ENCODE data around the gene MSANTD2.
A peak's percentile ranks its signal among the peaks of the same experiment; 100 is the strongest.

Gene MSANTD2

GRCh38 chr11:124737638-124738305 lies 62.4 kb downstream of the MSANTD2 start:
- Histone ChIP-seq H3K27ac (ENCODE audit: low read length) (no peak overlapping the region), H3K9me3 (ENCODE audit: insufficient read depth, low read depth, low read length) (peaks cover 2% of the 10 kb centered on the region; the same call in 1 of the 2 replicates), H3K4me1 (ENCODE audit: insufficient read depth, low read length) (no peaks in the 10 kb centered on the region), H3K36me3 (ENCODE audit: insufficient read depth, low read depth, low read length) (no peaks in the 10 kb centered on the region), H3K9ac (ENCODE audit: low read depth, low read length) (no peak overlapping the region), H3K4me3 (ENCODE audit: low read length) (no peak overlapping the region), H3K27me3 (ENCODE audit: insufficient read depth, low read length) (peaks cover 82% of the 10 kb centered on the region)

GRCh38 chr11:124736736-124737135 lies 63.5 kb downstream of the MSANTD2 start:
- Histone ChIP-seq H3K27me3 (ENCODE audit: insufficient read depth, low read length) (peaks cover 71% of the 10 kb centered on the region), H3K4me3 (ENCODE audit: low read length) (no peak overlapping the region), H3K27ac (ENCODE audit: low read length) (no peak overlapping the region), H3K36me3 (ENCODE audit: insufficient read depth, low read depth, low read length) (no peaks in the 10 kb centered on the region), H3K9me3 (ENCODE audit: insufficient read depth, low read depth, low read length) (no peaks in the 10 kb centered on the region), H3K4me1 (ENCODE audit: insufficient read depth, low read length) (no peaks in the 10 kb centered on the region), H3K9ac (ENCODE audit: low read depth, low read length) (no peak overlapping the region)

GRCh38 chr11:124732230-124732629 lies 68.0 kb downstream of the MSANTD2 start:
- no peak overlapping the region for H3K27ac ChIP-seq (ENCODE audit: low read length)
- no peak overlapping the region for H3K4me3 ChIP-seq (ENCODE audit: low read length)
- no peak overlapping the region for H3K9ac ChIP-seq (ENCODE audit: low read depth, low read length)
- H3K27me3 ChIP-seq (ENCODE audit: insufficient read depth, low read length) = peaks cover 28% of the 10 kb centered on the region
- no peaks in the 10 kb centered on the region for H3K36me3 ChIP-seq (ENCODE audit: insufficient read depth, low read depth, low read length)
- H3K4me1 ChIP-seq (ENCODE audit: insufficient read depth, low read length) = no peaks in the 10 kb centered on the region
- no peaks in the 10 kb centered on the region for H3K9me3 ChIP-seq (ENCODE audit: insufficient read depth, low read depth, low read length)

GRCh38 chr11:124729571-124729970 lies 70.6 kb downstream of the MSANTD2 start:
- no peak overlapping the region for H3K9ac ChIP-seq (ENCODE audit: low read depth, low read length)
- peaks cover 24% of the 10 kb centered on the region for H3K27me3 ChIP-seq (ENCODE audit: insufficient read depth, low read length)
- peaks cover 14% of the 10 kb centered on the region; the same call in 1 of the 2 replicates for H3K4me1 ChIP-seq (ENCODE audit: insufficient read depth, low read length)
- no peak overlapping the region for H3K27ac ChIP-seq (ENCODE audit: low read length)
- H3K4me3 ChIP-seq (ENCODE audit: low read length) = no peak overlapping the region
- H3K36me3 ChIP-seq (ENCODE audit: insufficient read depth, low read depth, low read length) = no peaks in the 10 kb centered on the region
- H3K9me3 ChIP-seq (ENCODE audit: insufficient read depth, low read depth, low read length) = no peaks in the 10 kb centered on the region

DNA sequence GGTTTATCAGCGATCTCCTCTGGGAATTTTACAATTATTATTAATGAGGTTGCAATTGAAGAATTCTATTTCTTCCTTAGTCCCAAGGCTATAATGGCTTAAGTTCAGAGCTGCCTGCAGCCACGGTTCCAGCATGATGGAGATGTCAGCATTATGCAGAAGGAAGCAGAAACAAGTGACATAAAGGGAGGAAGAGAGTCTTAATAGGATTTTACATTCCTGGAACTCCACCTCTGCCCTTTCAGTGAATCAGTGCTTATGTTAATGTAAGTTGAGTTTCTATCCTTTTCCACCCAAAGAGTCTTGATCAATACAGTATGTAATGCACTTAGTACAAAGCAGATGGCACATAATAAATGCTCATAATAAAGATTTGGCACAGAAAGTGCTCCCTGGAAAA lies 72.1 kb downstream of the MSANTD2 start:
- Histone ChIP-seq H3K9ac (ENCODE audit: low read depth, low read length) (no peak overlapping the region), H3K4me3 (ENCODE audit: low read length) (no peak overlapping the region), H3K27ac (ENCODE audit: low read length) (no peak overlapping the region), H3K4me1 (ENCODE audit: insufficient read depth, low read length) (peaks cover 14% of the 10 kb centered on the region; the same call in 1 of the 2 replicates), H3K9me3 (ENCODE audit: insufficient read depth, low read depth, low read length) (no peaks in the 10 kb centered on the region), H3K27me3 (ENCODE audit: insufficient read depth, low read length) (peaks cover 37% of the 10 kb centered on the region), H3K36me3 (ENCODE audit: insufficient read depth, low read depth, low read length) (no peaks in the 10 kb centered on the region)

DNA sequence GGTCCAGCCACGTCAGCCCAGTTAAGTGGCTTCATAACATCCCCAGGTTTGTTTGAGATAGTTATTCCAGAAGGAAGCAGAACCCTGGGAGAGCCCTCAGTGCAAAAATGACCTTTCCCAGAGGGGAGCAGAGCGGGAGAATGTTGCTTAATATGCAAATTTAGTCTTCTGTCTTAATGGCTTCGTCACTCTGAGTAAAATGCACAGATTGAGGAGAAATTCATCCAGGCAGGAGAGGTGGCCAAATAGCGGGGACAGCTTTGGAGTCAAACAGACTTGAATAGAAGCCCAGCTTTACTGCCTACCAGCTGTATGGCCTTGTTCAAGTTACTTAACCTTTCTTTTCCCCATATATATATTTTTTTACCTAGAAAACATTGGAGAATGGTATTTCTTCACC lies 72.7 kb downstream of the MSANTD2 start:
- Histone ChIP-seq H3K27ac (ENCODE audit: low read length) (no peak overlapping the region), H3K4me3 (ENCODE audit: low read length) (no peak overlapping the region), H3K9me3 (ENCODE audit: insufficient read depth, low read depth, low read length) (no peaks in the 10 kb centered on the region), H3K27me3 (ENCODE audit: insufficient read depth, low read length) (peaks cover 44% of the 10 kb centered on the region), H3K9ac (ENCODE audit: low read depth, low read length) (no peak overlapping the region), H3K36me3 (ENCODE audit: insufficient read depth, low read depth, low read length) (no peaks in the 10 kb centered on the region), H3K4me1 (ENCODE audit: insufficient read depth, low read length) (peaks cover 14% of the 10 kb centered on the region; the same call in 1 of the 2 replicates)

- Histone ChIP-seq H3K4me1 (ENCODE audit: insufficient read depth, low read length) (peaks cover 14% of the 10 kb centered on the region; the same call in 1 of the 2 replicates), H3K4me3 (ENCODE audit: low read length) (no peak overlapping the region), H3K36me3 (ENCODE audit: insufficient read depth, low read depth, low read length) (no peaks in the 10 kb centered on the region), H3K27ac (ENCODE audit: low read length) (no peak overlapping the region), H3K9ac (ENCODE audit: low read depth, low read length) (no peak overlapping the region), H3K27me3 (ENCODE audit: insufficient read depth, low read length) (peaks cover 61% of the 10 kb centered on the region), H3K9me3 (ENCODE audit: insufficient read depth, low read depth, low read length) (no peaks in the 10 kb centered on the region)
These were observed 74.5 kb downstream of the MSANTD2 start for GRCh38 chr11:124725719-124726105.

GRCh38 chr11:124724979-124725718 lies 75.1 kb downstream of the MSANTD2 start:
- H3K27me3 ChIP-seq (ENCODE audit: insufficient read depth, low read length) = peaks cover 67% of the 10 kb centered on the region
- no peaks in the 10 kb centered on the region for H3K36me3 ChIP-seq (ENCODE audit: insufficient read depth, low read depth, low read length)
- H3K9ac ChIP-seq (ENCODE audit: low read depth, low read length) = no peak overlapping the region
- H3K27ac ChIP-seq (ENCODE audit: low read length) = no peak overlapping the region
- peaks cover 14% of the 10 kb centered on the region; the same call in 1 of the 2 replicates for H3K4me1 ChIP-seq (ENCODE audit: insufficient read depth, low read length)
- no peak overlapping the region for H3K4me3 ChIP-seq (ENCODE audit: low read length)
- H3K9me3 ChIP-seq (ENCODE audit: insufficient read depth, low read depth, low read length) = no peaks in the 10 kb centered on the region

- Histone ChIP-seq H3K4me3 (ENCODE audit: low read length) (no peak overlapping the region), H3K4me1 (ENCODE audit: insufficient read depth, low read length) (peaks cover 19% of the 10 kb centered on the region; the same call in 1 of the 2 replicates), H3K9ac (ENCODE audit: low read depth, low read length) (no peak overlapping the region), H3K27ac (ENCODE audit: low read length) (no peak overlapping the region), H3K27me3 (ENCODE audit: insufficient read depth, low read length) (peaks cover 97% of the 10 kb centered on the region), H3K9me3 (ENCODE audit: insufficient read depth, low read depth, low read length) (no peaks in the 10 kb centered on the region), H3K36me3 (ENCODE audit: insufficient read depth, low read depth, low read length) (no peaks in the 10 kb centered on the region)
These were observed 78.0 kb downstream of the MSANTD2 start for GRCh38 chr11:124722176-124722575.

- H3K9me3 ChIP-seq (ENCODE audit: insufficient read depth, low read depth, low read length) = no peaks in the 10 kb centered on the region
- H3K27ac ChIP-seq (ENCODE audit: low read length) = no peak overlapping the region
- H3K4me1 ChIP-seq (ENCODE audit: insufficient read depth, low read length) = peaks cover 5% of the 10 kb centered on the region
- H3K4me3 ChIP-seq (ENCODE audit: low read length) = no peak overlapping the region
- peaks cover 100% of the 10 kb centered on the region for H3K27me3 ChIP-seq (ENCODE audit: insufficient read depth, low read length)
- H3K9ac ChIP-seq (ENCODE audit: low read depth, low read length) = no peak overlapping the region
- H3K36me3 ChIP-seq (ENCODE audit: insufficient read depth, low read depth, low read length) = no peaks in the 10 kb centered on the region
These were observed 80.7 kb downstream of the MSANTD2 start for GRCh38 chr11:124719534-124719933.

GRCh38 chr11:124718801-124719200 lies 81.4 kb downstream of the MSANTD2 start:
- Histone ChIP-seq H3K4me3 (ENCODE audit: low read length) (peak overlapping the region; percentile 61), H3K9me3 (ENCODE audit: insufficient read depth, low read depth, low read length) (no peaks in the 10 kb centered on the region), H3K9ac (ENCODE audit: low read depth, low read length) (no peak overlapping the region), H3K27ac (ENCODE audit: low read length) (no peak overlapping the region), H3K36me3 (ENCODE audit: insufficient read depth, low read depth, low read length) (no peaks in the 10 kb centered on the region), H3K4me1 (ENCODE audit: insufficient read depth, low read length) (peaks cover 5% of the 10 kb centered on the region), H3K27me3 (ENCODE audit: insufficient read depth, low read length) (peaks cover 100% of the 10 kb centered on the region)

Measured in iPS-20b (cell line).